T-helper 1 cell treated with Interleukin-12 subunit alpha and Interleukin-12 subunit beta and Interleukin-4 antibody, amounts not matched to agents 30 μg/mL and 1 μg/mL, for 36 hours (primary cell): ENCODE data around the gene GDF15.
"Not testable (repeated sequence)": the region's sequence is repeated elsewhere in the genome, so short reads cannot be mapped to it uniquely, and the experiment has no call there.

Experiments
- H3K27ac Mint-ChIP-seq: one replicate; pipeline ENCODE4 v1.8.0; 2021; ENCODE audit warnings: mild to moderate bottlenecking, mixed read lengths
- H3K27me3 Mint-ChIP-seq: one replicate; pipeline ENCODE4 v1.8.0; 2021; ENCODE audit warnings: low read depth, mixed read lengths
- H3K36me3 Mint-ChIP-seq: one replicate; pipeline ENCODE4 v1.8.0; 2021; ENCODE audit warnings: low read depth, mixed read lengths
- H3K4me1 Mint-ChIP-seq: one replicate; pipeline ENCODE4 v1.8.0; 2021; ENCODE audit warnings: low read depth, mixed read lengths
- H3K4me3 Mint-ChIP-seq: one replicate; pipeline ENCODE4 v1.8.0; 2021; ENCODE audit warnings: mild to moderate bottlenecking, moderate library complexity, mixed read lengths
- H3K9me3 Mint-ChIP-seq: one replicate; pipeline ENCODE4 v1.8.0; 2021; ENCODE audit warnings: mixed read lengths

Gene GDF15

DNA sequence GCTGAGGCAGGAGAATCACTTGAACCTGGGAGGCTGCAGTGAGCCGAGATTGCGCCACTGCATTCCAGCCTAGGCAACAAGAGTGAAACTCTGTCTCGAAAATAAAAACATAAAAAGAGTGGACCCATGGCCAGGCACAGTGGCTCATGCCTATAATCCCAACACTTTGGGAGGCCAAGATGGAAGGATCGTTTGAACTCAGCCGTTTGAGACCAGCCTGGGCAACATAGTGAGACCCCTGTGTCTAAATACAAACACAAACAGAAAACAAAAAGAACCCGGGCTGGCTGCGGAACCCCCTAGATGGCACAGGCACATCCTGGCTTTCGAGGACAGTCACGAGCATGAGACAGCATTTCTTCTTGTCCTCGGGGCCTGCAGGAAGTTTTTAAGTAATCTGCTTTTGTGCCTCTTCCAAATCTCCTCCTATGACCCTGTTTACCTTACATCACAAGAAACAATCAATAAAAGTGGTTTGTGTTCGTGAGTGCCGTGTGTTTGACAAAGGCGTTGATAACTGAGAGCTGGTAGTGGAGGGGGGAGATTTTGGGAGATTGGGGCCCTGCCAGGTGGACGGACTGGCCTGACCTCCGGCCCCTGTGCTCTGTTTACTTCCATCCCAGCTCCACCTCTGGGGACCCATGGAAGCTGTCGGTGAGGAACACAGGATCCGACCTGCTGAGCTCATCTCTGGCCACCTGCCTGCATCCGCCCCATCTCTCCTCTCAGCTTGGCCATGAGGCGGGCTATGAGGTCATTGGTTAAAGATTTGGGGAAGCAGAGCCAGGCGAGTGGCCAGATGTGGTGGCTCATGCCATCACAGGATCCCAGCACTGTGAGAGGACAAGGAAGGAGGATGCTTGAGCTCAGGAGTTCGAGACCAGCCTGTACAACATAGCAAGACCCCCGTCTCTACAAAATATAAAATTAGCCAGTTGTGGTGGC lies 5.9 kb upstream of the GDF15 start:
- peaks cover under 1% of the 10 kb centered on the region for H3K27me3 Mint-ChIP-seq
- no peaks in the 10 kb centered on the region for H3K9me3 Mint-ChIP-seq
- H3K4me1 Mint-ChIP-seq: no peaks in the 10 kb centered on the region
- no peaks in the 10 kb centered on the region for H3K36me3 Mint-ChIP-seq
- no peak overlapping the region for H3K27ac Mint-ChIP-seq
- no peak overlapping the region for H3K4me3 Mint-ChIP-seq

- Mint-ChIP-seq H3K9me3 (no peaks in the 10 kb centered on the region), H3K27me3 (peaks cover 8% of the 10 kb centered on the region), H3K36me3 (no peaks in the 10 kb centered on the region), H3K27ac (no peak overlapping the region), H3K4me3 (no peak overlapping the region), H3K4me1 (no peaks in the 10 kb centered on the region)
Measured at GRCh38 chr19:18380843-18381242, 5.1 kb upstream of the GDF15 start.

- H3K9me3 Mint-ChIP-seq, H3K36me3 Mint-ChIP-seq, H3K4me3 Mint-ChIP-seq, H3K27ac Mint-ChIP-seq, H3K4me1 Mint-ChIP-seq: not testable (repeated sequence)
- H3K27me3 Mint-ChIP-seq: peaks cover 33% of the 10 kb centered on the region
Measured at GRCh38 chr19:18383622-18384021, 2.3 kb upstream of the GDF15 start.

GRCh38 chr19:18384775-18385174 lies 1.2 kb upstream of the GDF15 start:
- Mint-ChIP-seq H3K27ac (no peak overlapping the region), H3K4me3 (no peak overlapping the region), H3K9me3 (no peaks in the 10 kb centered on the region), H3K36me3 (no peaks in the 10 kb centered on the region), H3K27me3 (peaks cover 44% of the 10 kb centered on the region), H3K4me1 (peaks cover 8% of the 10 kb centered on the region)

DNA sequence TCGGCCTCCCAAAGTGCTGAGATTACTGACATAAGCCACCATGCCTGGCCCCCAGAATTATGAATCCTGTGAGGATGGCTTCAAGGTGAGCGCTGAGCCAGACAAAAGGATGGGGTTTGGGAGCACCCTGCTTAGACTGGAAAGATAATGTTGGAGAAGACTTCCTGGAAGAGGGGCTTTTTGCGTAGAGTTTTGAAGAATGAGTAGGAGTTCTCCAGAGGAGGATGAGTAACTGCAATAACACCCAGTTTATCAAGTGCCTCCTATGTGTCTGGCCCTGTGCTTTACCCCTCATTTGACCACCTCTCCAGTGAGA lies 641 bp upstream of the GDF15 start:
- no peak overlapping the region for H3K27ac Mint-ChIP-seq
- H3K4me1 Mint-ChIP-seq: peaks cover 8% of the 10 kb centered on the region
- H3K4me3 Mint-ChIP-seq: no peak overlapping the region
- no peaks in the 10 kb centered on the region for H3K36me3 Mint-ChIP-seq
- H3K9me3 Mint-ChIP-seq: no peaks in the 10 kb centered on the region
- H3K27me3 Mint-ChIP-seq: peaks cover 49% of the 10 kb centered on the region

GRCh38 chr19:18386543-18387271 lies 749 bp downstream of the GDF15 start:
- H3K4me3 Mint-ChIP-seq: no peak overlapping the region
- H3K36me3 Mint-ChIP-seq: no peaks in the 10 kb centered on the region
- H3K27ac Mint-ChIP-seq: no peak overlapping the region
- H3K9me3 Mint-ChIP-seq: no peaks in the 10 kb centered on the region
- peaks cover 8% of the 10 kb centered on the region for H3K4me1 Mint-ChIP-seq
- peaks cover 56% of the 10 kb centered on the region for H3K27me3 Mint-ChIP-seq

GRCh38 chr19:18388100-18388959 lies 2.4 kb downstream of the GDF15 start:
- peaks cover 64% of the 10 kb centered on the region for H3K27me3 Mint-ChIP-seq
- peaks cover 8% of the 10 kb centered on the region for H3K4me1 Mint-ChIP-seq
- no peaks in the 10 kb centered on the region for H3K36me3 Mint-ChIP-seq
- no peaks in the 10 kb centered on the region for H3K9me3 Mint-ChIP-seq
- H3K27ac Mint-ChIP-seq: no peak overlapping the region
- H3K4me3 Mint-ChIP-seq: peak overlapping the region; percentile 56

- Mint-ChIP-seq H3K4me1 (peaks cover 8% of the 10 kb centered on the region), H3K27me3 (peaks cover 64% of the 10 kb centered on the region), H3K4me3 (peak overlapping the region; percentile 21), H3K27ac (no peak overlapping the region), H3K9me3 (no peaks in the 10 kb centered on the region), H3K36me3 (no peaks in the 10 kb centered on the region)
Measured at GRCh38 chr19:18388960-18389725, 3.2 kb downstream of the GDF15 start.

DNA sequence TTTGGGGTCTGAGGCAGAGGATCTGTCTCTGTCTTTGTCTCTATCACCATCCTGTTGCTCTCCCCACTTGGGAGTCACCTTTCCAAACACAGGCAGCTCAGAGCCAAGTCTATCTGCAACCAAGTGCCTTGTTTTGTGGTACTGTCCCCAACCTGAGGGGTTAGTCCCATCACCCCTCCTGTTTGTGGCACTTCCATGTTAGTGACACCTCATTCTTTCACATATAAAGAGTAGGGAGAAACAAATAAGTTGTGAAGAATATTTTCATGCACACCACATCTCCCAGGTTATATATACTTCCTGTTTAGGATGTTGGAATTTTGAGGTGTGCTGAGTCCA lies 3.7 kb downstream of the GDF15 start:
- peak overlapping the region; percentile 14 for H3K4me3 Mint-ChIP-seq
- H3K9me3 Mint-ChIP-seq: no peaks in the 10 kb centered on the region
- peaks cover 67% of the 10 kb centered on the region for H3K27me3 Mint-ChIP-seq
- H3K4me1 Mint-ChIP-seq: peaks cover 8% of the 10 kb centered on the region
- no peak overlapping the region for H3K27ac Mint-ChIP-seq
- no peaks in the 10 kb centered on the region for H3K36me3 Mint-ChIP-seq

DNA sequence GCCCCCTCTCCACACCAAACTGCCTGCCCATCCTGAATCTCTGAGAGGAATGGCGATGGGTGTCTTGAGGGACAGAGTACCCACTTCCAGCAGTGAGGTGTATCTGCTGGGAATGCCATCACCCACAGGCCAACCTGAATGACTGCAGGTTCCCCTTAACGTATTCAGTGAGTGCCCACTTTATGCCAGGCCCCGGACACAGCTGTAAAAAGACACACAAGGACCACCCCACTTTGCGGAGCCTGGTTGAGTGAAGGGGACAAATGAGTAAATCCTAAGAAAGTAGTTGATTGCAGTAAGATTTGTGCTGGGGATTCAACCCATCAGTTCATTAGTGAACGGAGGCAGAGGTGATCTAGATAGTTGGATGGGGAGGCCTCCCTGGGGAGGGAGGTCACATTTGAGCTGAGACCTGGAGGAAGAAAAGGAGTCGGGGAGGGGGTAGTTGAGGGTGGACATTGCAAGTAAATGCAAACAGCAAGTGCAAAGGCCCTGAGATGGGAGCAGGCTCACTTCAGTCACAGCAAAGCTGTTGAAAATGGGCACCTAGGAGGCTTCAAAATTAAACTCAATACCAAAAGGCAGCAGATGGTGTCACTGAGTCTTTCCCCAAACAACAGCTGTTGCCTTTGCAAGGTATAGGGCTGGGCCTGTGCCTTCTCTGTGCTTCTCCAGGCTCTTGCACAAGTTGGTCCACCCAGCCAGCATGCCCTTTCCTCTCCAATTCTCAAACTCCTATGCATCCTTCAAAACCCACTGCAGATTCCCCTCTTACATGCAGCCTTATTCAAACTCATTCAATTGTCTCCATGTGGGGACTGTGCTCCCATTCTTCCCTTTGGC lies 4.3 kb downstream of the GDF15 start:
- no peaks in the 10 kb centered on the region for H3K9me3 Mint-ChIP-seq
- H3K4me3 Mint-ChIP-seq: no peak overlapping the region
- H3K27ac Mint-ChIP-seq: no peak overlapping the region
- no peaks in the 10 kb centered on the region for H3K36me3 Mint-ChIP-seq
- H3K27me3 Mint-ChIP-seq: peaks cover 65% of the 10 kb centered on the region
- H3K4me1 Mint-ChIP-seq: peaks cover 8% of the 10 kb centered on the region

- H3K9me3 Mint-ChIP-seq: no peaks in the 10 kb centered on the region
- no peaks in the 10 kb centered on the region for H3K36me3 Mint-ChIP-seq
- no peak overlapping the region for H3K27ac Mint-ChIP-seq
- H3K4me1 Mint-ChIP-seq: peaks cover 8% of the 10 kb centered on the region
- no peak overlapping the region for H3K4me3 Mint-ChIP-seq
- H3K27me3 Mint-ChIP-seq: peaks cover 59% of the 10 kb centered on the region
Measured at GRCh38 chr19:18391509-18392075, 5.6 kb downstream of the GDF15 start.

- no peak overlapping the region for H3K27ac Mint-ChIP-seq
- peaks cover 56% of the 10 kb centered on the region for H3K27me3 Mint-ChIP-seq
- H3K9me3 Mint-ChIP-seq: no peaks in the 10 kb centered on the region
- H3K4me1 Mint-ChIP-seq: peaks cover 6% of the 10 kb centered on the region
- H3K36me3 Mint-ChIP-seq: no peaks in the 10 kb centered on the region
- H3K4me3 Mint-ChIP-seq: no peak overlapping the region
Measured at GRCh38 chr19:18392417-18392816, 6.5 kb downstream of the GDF15 start.

DNA sequence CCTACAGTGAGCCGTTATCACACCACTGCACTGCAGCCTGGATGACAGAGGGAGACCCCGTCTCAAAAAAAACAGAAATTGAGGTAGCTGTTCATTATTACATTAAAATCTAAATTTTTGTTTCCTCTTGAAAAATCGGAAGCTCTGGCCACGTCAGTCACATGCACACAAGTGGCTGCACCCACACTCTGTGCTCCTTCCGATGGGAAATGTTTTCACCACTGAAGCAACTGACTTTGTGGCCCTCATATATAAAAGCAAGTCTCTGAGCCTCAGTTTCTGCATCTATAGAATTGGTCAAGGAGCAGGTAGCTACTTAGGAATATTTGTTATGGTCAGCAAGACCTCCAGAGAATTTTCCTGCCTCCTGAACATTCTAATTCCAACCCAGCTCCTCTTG lies 7.0 kb downstream of the GDF15 start:
- no peak overlapping the region for H3K27ac Mint-ChIP-seq
- H3K4me3 Mint-ChIP-seq: no peak overlapping the region
- no peaks in the 10 kb centered on the region for H3K9me3 Mint-ChIP-seq
- no peaks in the 10 kb centered on the region for H3K36me3 Mint-ChIP-seq
- H3K27me3 Mint-ChIP-seq: peaks cover 55% of the 10 kb centered on the region
- peaks cover 2% of the 10 kb centered on the region for H3K4me1 Mint-ChIP-seq
